ENCODE data around the gene MAGEF1. TPM values are rescaled to one million over a fixed set of nuclear protein-coding genes. Genes with fewer than 3 reads are reported as not detected.

Gene MAGEF1
- total RNA-seq, 1 donor from 2014 or later: 19.4 TPM

DNA sequence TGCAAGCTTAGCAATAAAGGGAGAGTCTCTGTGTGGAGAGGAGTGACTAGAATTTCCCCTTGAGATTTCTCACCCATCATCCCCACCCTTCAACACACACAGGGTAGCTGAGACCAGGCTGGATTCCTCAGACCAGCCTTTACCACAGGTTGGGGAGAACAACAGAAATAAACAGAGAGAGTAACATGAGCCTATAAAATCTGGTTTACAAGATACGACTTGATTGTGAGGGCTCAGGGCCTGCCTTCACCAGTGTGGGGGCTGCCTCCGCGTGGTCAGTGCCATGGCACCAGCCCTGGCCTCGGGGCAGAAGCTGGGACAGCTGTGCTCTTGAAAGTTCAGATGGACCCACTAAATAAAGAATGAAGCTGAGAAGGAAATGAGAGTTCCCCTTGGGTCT is 14.6 kb upstream of the MAGEF1 start:
- no peak for DNase-seq (ENCODE audit: extremely low read depth, low read depth, low spot score)

DNA sequence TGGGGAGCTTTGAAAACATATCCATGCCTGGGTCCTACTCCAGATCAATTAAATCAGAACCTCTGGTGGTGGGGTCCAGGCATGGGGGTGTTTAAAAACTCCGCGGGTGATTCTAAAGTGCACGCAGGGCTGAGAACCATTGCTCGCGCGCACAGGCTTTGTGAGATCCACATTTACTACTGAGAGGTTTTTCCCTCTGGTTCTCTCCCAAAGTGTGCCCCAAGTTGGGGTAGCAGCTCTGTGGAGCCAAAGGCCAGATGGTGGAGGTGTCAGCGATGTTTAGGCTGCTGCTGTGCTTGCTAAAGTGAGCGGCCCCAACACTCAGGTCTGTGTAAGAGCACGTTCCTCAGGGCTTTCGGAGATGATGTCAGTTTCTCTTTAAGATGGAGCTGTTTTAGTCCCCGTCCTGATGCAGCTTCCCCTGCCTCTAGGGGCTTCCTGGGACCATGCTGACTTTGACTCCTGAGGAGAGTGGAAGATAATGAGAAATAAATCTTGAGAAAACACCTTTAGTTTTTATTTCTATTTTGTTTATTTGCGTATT is 13.4 kb upstream of the MAGEF1 start:
- DNase-seq (ENCODE audit: extremely low read depth, low read depth, low spot score): no peak

- DNase-seq (ENCODE audit: extremely low read depth, low read depth, low spot score): no peak
These were observed 12.8 kb upstream of the MAGEF1 start for GRCh38 chr3:184724699-184725098.

GRCh38 chr3:184719709-184720108 is 7.8 kb upstream of the MAGEF1 start:
- DNase-seq (ENCODE audit: extremely low read depth, low read depth, low spot score): no peak

GRCh38 chr3:184718431-184718830 is 6.6 kb upstream of the MAGEF1 start:
- DNase-seq (ENCODE audit: extremely low read depth, low read depth, low spot score): no peak

DNA sequence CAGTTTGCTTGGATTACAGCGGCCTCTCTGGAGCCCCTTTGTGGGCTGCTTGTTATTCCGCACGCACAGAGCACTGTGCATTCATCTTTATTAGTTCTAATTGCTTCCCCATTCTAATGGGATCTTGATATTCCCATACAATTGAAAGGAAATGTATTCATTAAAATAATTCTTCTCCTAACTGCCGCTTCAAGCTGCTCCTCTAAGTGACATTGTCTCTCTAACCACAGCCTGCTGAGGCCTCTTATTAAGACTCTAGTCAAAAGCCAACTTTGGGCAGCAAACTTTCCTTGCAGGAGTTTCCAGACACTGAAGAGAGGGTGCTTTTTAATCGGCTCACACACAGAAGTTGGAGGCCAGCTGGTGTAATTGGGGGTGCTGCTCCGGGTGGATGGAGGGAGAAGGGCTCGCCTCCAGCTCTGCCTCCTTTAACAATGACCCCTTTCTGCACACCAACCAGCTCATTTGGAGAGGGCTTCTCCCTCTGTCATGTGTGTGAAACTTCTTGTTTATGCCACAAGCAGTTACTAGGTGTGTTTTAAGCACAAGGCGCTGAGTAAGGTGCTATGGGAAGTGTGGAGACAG is 5.6 kb upstream of the MAGEF1 start:
- DNase-seq (ENCODE audit: extremely low read depth, low read depth, low spot score): no peak

- no peak for DNase-seq (ENCODE audit: extremely low read depth, low read depth, low spot score)
These were observed 4.9 kb upstream of the MAGEF1 start for GRCh38 chr3:184716622-184717398.

GRCh38 chr3:184715943-184716621 is 4.2 kb upstream of the MAGEF1 start:
- no peak for DNase-seq (ENCODE audit: extremely low read depth, low read depth, low spot score)

DNA sequence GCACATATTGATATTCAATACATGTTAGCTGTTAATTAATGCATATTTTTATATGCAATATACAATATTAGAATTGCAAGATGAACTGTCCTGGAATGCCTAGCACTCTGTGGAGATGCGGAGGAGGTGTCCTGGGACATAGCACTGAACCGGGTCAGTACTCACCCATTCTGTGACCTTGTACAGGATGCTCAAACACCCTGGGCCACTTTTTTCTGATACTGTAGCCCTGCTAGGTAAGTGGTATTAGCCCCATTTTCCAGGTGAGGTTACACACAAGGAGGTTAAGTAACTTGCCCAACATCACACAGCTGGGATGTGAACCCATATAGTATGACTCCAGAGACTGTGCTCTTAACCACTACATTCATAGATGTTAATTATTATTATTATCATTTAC is 1.7 kb upstream of the MAGEF1 start:
- no peak for DNase-seq (ENCODE audit: extremely low read depth, low read depth, low spot score)

DNA sequence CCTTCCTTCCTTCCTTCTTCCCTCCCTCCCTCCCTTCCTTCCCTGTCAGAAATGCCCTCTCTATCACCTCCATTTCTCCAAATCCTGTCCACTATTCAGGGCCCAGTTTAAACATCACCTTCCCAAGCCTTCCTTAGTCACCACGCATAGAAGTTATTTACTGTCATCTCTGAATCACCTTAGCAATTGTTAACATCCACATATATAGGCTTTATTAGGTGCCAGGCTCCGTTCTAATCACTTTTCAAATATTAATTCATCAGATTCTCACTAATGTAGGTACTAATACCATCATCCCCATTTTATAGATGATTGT is 1.1 kb upstream of the MAGEF1 start:
- no peak for DNase-seq (ENCODE audit: extremely low read depth, low read depth, low spot score)

GRCh38 chr3:184712248-184713039 is 580 bp upstream of the MAGEF1 start:
- DNase-seq (ENCODE audit: extremely low read depth, low read depth, low spot score): no peak

DNA sequence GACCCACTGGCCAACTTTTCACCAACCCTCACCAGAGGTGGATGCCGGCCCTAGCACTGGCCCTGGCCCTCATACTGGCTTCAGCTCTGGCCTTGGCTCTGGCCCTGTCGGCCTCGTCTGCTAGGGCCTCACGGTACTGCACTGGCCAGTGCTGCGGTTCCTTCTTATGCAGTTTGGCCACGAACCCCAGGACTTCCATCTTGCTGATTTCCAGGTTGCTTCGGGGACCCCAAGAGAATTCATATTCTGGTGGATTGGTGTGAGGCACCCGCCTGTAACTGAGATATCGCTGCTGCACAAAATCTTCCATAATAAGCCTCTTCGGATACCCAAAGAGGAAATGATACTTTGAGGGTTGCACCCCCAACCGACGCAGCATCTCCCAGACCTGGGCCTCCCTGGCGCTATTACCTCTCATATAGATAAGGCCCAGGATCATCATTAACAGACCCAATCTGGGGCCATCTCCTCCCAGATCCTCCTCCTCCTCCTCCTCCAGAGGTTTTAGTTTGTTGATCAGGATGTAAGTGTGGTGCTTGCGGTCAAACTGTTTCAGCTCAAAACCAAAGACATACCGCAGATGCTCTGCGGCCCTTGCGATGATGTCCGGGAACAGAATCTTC is 883 bp downstream of the MAGEF1 start:
- DNase-seq (ENCODE audit: extremely low read depth, low read depth, low spot score): no peak

- DNase-seq (ENCODE audit: extremely low read depth, low read depth, low spot score): no peak
These were observed 8.2 kb downstream of the MAGEF1 start for GRCh38 chr3:184703657-184704056.

GRCh38 chr3:184700759-184701158 is 11.1 kb downstream of the MAGEF1 start:
- DNase-seq (ENCODE audit: extremely low read depth, low read depth, low spot score): no peak

DNA sequence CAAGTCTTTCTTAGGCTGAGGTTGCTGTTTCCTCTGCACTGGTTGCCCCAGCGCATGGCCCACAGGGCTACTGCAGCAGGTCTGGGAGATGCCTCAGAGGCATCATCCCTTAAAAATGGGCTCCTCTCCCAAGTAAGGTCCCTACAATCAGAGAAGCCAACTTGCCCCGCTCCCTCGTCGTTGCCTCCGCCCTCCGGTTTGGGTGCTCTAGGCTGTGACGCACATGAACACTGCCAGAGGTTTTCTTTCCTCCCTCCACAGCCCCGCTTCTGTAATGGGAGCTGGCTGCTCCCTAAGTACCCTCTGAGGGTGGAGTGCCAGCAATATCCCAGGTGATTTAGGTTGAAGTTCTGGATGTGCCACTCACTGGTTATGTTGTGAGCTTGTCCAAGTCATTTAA is 14.0 kb downstream of the MAGEF1 start:
- no peak for DNase-seq (ENCODE audit: extremely low read depth, low read depth, low spot score)

- no peak for DNase-seq (ENCODE audit: extremely low read depth, low read depth, low spot score)
These were observed 15.2 kb downstream of the MAGEF1 start for GRCh38 chr3:184696697-184697096.

DNA sequence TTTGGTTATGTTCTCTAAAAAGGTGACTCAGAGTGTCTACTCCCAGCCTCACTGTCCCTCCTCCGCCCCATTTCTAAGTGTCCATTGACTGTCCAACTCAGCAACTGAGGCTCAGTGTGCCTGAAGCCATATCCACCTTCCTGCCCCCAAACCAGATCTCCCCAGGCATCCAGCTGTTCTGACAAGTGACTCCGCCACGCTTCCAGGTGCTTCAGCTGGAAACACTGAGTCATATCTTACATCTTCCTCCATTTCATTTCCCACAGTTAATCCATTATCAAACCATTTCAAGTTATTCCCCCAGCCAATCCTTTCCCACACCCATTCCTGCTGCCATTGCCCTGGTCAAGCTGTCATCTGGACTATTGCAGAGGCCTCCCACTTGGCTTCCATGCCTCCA is 17.1 kb downstream of the MAGEF1 start:
- no peak for DNase-seq (ENCODE audit: extremely low read depth, low read depth, low spot score)

DNA sequence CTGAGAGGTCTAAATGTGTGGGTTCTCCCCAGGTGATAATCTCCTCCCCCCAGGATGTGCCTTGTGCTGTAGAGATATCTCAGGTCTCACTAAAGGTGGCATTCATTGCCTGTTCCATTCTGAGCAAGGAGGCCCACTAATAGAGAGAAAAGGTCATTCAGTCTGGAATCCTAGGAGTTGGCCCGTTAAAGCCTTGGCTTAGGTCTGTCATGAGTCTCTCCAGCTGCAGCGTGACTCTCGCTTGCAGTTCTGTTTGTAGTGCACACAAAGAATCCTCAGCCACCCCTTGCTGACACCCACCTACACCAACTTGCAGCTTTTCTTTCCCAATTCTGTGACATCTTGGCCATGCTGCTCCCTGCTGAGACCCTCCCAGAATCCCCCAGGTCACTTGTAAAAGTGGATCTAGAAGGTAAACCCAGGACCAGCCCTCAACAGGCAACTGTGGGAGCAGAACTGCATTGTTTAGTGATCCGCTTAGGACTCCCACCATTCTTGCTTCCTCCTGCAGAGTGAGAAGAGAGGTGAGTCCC is 17.7 kb downstream of the MAGEF1 start:
- no peak for DNase-seq (ENCODE audit: extremely low read depth, low read depth, low spot score)

DNA sequence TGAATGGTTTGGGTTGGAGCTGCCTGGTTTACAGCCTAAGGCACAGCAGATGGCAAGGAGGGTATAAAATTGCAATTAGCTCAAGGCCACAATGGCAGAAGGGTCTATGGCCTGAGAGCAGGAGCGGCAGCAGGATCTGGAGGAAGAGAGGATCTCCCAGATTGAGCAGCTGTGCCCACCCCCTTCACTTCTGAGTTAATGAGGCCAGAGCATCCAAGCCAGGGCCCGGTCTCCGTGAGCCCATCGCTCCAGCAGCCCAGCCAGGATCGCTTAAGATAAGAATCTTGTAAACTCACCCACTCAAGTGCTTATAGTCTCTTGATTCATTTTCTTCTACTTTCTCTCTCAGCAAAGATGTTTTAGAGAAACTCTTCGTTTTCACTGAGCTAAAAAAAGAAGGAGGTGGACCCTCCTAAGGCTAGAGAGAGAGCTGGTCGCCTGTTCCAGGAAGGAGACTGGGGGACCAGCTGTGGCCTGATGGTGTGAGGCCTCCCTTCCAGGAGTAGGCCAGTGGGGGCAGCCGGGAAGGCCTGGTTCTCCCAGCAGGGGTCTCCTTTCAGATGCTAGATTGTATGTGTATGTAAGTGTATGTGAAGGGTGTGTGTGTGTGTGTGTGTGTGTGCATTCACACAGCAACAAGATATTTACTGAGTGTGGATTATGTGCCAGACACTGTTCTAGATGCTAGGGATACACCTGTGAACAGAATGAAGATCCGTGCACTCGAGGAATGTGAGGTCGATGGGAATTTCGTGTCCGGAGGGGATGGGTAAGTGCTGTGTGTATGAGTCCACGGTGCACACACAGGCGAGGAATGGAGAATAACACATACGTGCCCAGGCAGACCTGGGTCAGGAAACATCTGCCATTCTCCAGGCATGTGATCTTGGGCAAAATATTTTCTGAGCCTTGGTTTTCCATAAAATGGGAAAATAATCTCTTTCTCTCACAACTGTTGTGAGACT is 18.6 kb downstream of the MAGEF1 start:
- no peak for DNase-seq (ENCODE audit: extremely low read depth, low read depth, low spot score)
